Right forelimb (tissue), 1 donor: Measurements from ENCODE around the gene ADNP.

ENCODE experiments used
- DNase-seq: peaks from one replicate; pipeline ENCODE4 v3.0.0-alpha.2; 2018

Gene ADNP

GRCh38 chr20:50870561-50871161 lies 60.6 kb downstream of the ADNP start:
- DNase-seq, result peak; percentile 72

GRCh38 chr20:50868509-50869495 lies 62.4 kb downstream of the ADNP start:
- no peak for DNase-seq

- no peak for DNase-seq
Observed at GRCh38 chr20:50867805-50868204, 63.4 kb downstream of the ADNP start.

DNA sequence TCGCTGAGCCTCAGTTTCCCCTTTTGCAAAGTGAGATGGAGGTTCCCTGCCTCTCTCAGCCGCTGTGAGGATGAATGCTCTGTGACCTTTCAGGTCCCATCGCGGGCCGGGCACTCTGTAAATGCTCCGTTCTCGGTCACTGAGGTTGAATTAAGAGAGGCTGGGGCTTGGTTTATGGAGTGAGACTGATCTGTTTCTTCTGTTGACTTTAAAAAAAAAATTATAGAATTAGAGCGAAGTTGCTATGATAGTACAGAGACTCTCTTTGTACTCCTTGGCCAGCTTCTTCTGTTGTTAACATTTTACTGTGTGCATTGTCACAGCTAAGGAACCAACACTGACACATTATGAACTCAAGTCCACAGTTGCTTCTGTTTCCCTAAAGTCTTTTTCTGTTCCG lies 64.4 kb downstream of the ADNP start:
- DNase-seq, result no peak

DNA sequence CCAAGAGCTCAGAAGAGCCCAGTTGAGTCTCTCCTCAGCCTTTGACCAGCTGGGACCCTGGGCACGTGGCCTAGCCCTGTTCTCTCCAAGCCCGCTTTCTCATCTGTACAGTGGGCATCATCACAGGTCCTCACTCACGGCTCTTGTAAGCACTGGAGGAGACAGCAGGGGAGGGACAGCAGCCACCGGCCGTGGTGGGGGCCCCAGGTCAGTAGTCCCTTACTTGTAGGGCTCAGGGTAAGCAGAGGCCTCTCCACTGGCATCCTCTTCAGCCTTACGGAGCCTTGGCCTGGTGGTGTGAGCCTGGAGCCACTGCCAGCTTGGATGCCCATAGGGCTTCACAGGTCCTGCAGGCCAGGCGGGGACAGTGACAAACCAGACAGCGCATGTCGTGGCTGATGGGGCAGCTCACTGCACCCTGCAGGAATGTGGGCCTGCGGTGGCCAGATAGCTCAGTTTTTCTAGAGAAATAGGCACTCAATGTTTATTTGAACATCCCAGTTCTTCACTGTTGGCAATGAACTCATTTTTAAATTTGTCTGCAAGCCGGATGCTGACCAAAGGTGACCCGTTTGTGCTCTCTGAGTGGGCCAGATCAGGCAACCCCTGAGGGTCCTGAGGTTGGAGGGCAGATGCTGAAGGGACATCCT lies 65.1 kb downstream of the ADNP start:
- DNase-seq, result no peak

DNA sequence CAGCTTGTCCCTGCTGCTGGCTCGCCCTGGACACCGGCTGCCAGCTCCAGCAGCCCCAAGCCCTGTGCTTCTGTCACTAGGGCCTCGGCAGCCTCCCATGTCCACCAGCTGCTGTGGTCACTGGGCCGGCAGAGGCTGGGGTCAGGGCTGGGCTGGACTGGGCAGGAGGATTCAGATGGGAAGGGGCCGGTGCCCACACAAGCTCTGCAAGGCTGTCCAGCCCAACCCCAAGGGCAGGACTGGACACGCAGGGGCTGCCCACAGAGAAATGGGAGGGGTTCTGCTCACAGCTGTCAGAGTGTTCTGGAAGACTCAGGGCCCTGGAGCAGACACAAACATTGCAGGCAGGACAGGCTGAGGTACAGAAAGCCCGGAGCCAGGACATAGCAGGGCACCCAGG lies 65.6 kb downstream of the ADNP start:
- no peak for DNase-seq

- no peak for DNase-seq
Observed at GRCh38 chr20:50865114-50865513, 66.1 kb downstream of the ADNP start.

DNA sequence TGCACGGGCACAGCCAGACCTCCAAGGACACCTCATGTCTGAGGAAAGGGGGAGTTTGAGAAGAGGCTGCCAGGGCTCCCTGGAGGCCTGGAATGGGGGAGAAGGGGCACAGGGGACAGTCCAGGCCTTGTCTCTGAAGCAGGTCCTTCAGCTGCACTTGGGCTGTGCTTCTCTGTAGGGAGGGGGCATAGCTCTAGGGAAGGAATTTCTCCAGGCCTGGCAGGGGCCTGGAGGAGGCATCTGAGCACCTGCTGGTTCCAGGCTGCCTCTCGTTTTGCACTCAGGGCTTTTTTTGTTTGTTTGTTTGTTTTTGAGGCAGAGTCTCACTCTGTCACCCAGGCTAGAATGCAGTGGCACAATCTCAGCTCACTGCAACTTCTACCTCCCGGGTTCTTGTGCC lies 68.7 kb downstream of the ADNP start:
- no peak for DNase-seq

GRCh38 chr20:50861012-50861411 lies 70.2 kb downstream of the ADNP start:
- no peak for DNase-seq

DNA sequence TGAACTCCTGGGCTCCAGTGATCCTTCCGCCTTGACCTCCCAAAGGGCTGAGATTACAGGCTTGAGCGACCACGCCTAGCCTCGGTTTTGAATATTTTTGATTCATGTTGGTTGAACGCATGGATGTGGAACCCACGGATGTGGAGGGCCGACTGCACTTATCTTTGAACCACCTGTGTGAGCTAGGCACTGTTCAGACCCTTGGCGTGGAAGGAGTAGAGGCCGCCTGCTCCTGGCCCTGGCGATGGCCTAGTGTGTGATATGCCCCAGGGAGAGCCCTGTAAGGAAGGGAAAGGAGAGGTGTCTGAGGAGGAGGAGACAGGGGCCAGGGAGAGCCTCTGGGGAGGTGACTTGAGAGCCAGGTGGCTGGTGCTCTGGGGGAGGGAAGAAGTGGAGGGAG lies 72.1 kb downstream of the ADNP start:
- DNase-seq, result no peak

- DNase-seq, result no peak
Observed at GRCh38 chr20:50858525-50858924, 72.7 kb downstream of the ADNP start.

DNA sequence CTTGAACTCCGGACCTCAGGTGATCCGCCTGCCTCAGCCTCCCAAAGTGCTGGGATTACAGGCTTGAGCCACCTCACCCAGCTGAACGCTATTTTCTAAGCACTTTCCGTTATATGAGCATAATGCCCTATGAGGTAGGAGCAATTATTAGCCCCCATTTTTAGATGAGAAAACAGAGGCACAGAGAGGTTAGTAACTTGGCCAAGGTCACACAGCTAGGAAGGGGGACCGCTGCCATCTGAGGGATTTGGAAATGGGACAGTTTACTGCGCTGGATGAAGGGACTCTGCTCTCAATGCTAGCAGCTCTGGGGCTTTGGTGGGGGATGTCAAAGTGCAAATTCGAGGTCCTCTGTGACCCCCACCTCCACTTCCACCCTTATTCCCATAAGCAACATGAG lies 73.9 kb downstream of the ADNP start:
- no peak for DNase-seq

DNA sequence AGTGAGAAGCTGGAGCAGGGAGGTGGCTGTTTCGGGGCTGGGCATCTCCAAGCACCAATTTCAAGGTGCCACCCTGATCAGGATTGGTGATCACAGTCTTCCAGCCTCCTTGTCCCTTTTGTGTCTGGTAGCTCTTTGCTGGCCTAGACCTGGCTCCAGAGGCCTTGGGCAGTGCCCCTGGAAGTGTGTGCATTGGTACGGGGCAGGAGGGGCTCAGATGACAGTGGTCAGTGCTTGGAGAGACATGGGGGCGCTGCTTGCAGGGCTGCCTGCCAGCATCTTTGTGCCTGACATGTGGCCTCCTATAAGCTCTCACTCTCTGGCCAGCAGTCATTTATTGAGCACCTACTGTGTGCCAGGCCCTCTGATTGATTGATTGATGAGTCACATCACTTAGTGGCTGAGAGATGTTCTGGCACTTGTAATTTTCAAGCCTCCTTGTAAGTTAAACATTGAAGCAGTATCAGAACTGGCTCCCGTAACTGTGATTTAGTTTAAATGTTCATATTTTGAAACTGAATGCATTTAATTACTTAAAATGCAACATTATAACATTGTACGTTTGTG lies 74.7 kb downstream of the ADNP start:
- no peak for DNase-seq

- DNase-seq, result no peak
Observed at GRCh38 chr20:50855498-50856474, 75.5 kb downstream of the ADNP start.

DNA sequence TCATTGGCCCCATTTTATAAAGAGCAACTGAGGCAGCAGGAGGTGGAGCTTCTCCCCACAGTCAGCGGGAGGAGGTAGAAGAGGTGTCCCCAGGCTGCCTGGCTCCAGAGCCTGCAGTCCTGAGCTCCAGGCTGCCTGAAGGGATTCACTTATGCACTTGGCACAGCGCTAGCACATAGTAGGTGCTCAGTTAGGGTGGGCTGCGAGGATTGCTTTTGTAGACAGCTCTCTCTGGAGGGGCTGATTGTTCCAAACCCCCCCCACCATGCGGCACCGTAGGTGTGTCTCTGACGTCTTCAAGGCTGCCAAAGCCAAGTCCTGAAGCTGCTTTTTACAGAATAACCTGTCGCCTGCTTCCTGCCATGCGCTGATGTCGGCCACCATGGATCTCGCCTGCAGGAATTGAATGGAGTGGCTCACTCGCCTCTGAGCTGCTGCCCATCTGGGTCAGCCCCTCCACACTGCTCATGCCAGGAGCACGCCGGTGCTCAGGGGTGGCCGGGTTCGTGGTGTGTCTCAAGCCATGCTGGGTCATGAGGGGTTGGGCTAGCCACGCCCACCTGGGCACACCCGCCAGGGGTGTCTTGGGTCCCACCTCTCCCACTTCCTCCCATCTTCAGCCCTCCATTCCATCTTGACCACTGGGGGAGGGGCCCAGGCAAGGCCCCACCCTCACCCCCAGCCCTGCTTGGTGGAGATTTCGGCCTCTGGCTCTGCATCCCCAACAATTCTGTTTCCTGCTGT lies 76.6 kb downstream of the ADNP start:
- no peak for DNase-seq

DNA sequence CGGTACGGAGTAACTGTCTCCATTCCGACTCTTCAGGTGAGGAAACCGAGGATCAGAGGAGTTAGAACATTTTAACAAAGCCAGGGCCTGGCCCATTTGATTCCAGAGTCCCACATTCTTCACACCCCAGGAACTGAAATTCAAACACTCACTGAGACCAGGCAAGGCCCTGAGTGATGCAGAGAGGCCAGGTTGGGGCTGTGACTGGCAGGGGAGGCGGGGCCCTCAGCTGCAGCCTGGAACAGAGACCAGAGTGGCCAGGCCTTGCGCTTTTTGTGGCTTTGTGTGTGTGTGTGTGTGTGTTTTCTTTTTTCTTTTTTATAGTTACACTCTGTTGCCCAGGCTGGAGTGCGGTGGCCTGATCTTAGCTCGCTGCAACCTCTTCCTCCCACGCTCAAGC lies 79.2 kb downstream of the ADNP start:
- DNase-seq, result no peak

DNA sequence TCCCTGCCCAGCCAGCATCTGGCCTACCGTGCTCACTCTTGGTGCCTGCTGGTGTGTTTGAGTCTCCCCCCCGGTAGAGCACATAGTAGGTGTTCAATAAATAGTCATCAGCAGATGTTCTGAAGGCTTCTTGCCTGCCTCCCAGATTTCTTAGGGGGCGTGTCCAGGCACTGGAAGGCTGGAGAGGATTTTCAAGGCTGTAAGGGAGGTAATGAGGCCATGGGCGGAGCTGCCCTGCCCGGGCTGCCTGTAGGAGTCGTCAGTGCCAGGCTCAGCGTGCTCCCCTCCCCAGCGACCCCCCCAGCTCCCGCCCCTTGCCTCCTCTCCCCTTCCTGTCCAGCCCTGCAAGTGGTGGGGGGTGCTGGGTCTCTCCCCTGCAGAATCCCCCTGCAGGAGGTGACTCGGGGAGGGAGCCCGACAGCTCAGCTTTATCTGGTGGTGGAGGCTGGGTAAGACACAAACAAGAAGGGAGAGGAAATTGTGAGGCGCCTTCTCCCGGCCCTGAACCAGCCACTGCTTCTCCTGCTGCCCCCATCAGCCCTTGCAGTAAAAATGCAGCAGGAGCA lies 80.4 kb downstream of the ADNP start:
- no peak for DNase-seq

DNA sequence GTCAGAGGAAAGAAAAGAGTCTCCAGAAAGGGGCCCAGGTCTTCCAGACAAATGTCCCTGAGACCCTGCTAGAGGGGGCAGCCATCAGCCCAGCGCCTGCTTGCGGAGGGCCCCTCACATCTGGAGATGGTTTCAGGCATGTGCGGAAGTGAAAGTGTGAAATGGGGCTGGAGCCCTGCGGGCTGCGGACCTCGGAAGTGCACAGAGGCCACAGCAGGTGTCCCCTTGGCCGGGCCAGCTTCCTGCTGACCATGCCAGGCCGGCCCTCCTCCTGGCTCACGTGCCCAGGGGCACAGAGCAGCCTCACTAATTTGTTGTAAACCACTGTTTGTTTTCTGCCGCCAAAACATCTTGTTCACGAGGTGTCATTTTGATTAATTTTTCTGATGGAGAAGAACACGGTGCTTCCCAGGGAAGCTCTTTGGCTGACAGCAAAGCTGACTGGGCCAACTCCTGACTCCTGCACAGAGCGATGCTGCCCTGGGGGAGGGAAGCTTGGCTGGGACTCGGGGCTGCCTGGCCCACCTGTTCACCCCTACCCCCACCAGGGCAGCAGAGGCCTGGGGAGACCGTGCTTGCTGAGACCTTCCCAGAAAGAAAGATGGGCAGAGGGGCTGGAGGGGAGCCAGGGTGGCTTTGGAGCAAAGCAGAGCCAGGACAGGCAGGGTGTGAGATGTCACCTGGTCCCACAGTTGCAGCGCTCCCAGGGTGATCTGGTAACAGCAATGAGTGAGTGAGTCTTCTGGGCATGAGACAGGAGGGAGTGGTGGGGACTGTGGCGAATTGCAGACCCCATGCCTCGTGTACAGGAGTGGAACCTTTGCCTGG lies 82.2 kb downstream of the ADNP start:
- DNase-seq, result peak; percentile 49

DNA sequence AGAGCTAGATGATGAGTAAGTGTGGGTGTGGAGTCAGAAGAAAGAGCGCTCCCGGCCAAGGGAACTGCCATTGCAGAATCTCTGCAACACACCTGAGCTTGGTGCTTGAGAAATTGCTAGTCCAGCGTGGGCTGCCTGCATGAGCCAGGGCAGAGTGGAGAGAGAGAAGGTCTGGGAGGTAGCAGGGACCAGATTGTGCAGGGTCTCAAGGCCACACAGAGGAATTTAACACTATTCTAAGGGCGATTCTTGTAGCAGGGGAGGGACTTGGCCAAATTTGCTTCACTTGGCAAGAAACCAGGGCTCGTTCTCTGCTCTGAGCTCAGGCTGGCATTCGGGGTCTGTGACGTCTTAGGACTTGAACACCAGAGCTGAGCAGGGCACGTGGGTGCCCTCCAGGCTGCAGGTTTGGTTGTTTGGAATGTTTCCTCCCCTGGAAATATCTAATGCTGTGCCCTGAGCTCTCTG lies 82.9 kb downstream of the ADNP start:
- peak; percentile 63 for DNase-seq
